Pulmonary artery endothelial cell (primary cell): Measurements from ENCODE around the gene TJP2. TPM values are rescaled to one million over a fixed set of nuclear protein-coding genes. Genes with fewer than 3 reads are reported as not detected.
A peak's percentile ranks its signal among the peaks of the same experiment; 100 is the strongest.
"Not testable (repeated sequence)": the region's sequence is repeated elsewhere in the genome, so short reads cannot be mapped to it uniquely, and the experiment has no call there.

Experiments used
- DNase-seq: peaks from one replicate; pipeline ENCODE4 v3.0.0-alpha.2; 2011; ENCODE audit warnings: low read depth, low spot score
- total RNA-seq: library from RNA; depleted of rRNA; stranded (reverse); fragments of >200 nt; gene quantifications from 2 replicates; pipeline ENCODE4 v1.2.3, GENCODE V29; 2014

TJP2 gene
- total RNA-seq, 1 donor from 2014 or later = 243 TPM

- DNase-seq = no peak
These were observed 15.6 kb upstream of the TJP2 start for GRCh38 chr9:69158471-69158870.

- not testable (repeated sequence) for DNase-seq
These were observed 9.5 kb upstream of the TJP2 start for GRCh38 chr9:69164573-69164972.

GRCh38 chr9:69165581-69165980, 8.5 kb upstream of the TJP2 start:
- no peak for DNase-seq

DNA sequence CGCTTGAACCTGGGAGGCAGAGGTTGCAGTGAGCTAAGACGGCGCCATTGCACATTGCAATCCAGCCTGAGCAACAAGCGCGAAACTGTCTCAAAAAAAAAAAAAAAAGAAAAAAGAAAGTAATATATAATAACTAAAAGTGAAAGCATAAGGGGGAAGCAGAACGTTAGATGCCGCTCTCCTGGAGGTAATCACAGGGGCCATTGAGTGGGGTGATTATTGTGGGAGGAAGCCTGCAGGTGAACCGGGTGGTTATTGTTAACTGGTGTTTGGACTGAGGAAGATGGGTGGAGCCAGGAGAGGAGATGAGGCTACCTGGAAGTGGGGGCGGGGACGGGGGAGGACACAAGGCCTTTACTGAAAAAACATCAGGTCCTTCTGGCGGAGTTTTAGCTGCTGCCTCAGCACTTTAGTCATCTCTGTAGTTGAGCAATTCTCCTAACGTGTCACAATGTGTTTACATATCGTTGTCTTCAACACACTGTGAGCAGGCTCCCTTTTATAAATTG, 5.3 kb upstream of the TJP2 start:
- no peak for DNase-seq

DNA sequence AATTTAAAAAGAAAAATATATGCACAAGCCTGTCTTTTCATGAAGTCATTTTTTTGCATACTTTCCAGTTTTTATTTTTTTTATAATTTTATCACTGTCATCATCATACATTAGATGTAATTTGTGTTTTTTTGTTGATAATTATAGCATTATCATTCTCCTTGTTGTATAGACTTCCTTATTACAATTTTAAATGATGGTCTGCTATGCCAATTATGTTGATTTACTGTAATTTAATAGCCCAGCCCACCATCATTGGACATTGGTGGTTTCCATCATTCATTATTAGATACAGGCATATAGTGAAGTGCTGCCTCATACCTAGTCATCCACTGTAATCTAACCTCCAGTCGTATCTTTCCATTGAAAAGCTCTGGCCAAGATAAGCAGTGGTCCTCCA, 3.8 kb upstream of the TJP2 start:
- no peak for DNase-seq

DNA sequence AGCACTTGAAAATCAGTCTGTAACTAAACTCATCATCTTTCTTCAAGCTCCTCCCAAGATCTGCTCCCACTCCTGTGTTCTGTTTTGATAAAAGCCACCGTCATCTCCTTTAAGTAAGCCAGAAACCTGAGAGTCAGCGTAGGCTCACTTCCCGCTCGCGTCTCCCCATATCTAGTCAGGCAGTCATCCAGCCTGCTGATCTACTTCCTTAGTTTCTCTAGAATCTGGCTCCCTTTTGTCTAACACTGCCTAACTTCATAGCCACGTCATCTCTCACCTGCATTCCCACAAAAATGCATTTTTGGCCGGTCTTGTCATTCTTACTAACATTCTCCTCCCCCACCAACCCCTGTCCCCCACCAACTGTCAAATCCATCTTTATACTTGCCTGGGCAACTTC, 3.0 kb upstream of the TJP2 start:
- DNase-seq = peak; percentile 80

GRCh38 chr9:69171517-69171916, 2.6 kb upstream of the TJP2 start:
- no peak for DNase-seq

- DNase-seq = no peak
These were observed 1.2 kb upstream of the TJP2 start for GRCh38 chr9:69172895-69173294.

- no peak for DNase-seq
These were observed 583 bp upstream of the TJP2 start for GRCh38 chr9:69173497-69173890.

DNA sequence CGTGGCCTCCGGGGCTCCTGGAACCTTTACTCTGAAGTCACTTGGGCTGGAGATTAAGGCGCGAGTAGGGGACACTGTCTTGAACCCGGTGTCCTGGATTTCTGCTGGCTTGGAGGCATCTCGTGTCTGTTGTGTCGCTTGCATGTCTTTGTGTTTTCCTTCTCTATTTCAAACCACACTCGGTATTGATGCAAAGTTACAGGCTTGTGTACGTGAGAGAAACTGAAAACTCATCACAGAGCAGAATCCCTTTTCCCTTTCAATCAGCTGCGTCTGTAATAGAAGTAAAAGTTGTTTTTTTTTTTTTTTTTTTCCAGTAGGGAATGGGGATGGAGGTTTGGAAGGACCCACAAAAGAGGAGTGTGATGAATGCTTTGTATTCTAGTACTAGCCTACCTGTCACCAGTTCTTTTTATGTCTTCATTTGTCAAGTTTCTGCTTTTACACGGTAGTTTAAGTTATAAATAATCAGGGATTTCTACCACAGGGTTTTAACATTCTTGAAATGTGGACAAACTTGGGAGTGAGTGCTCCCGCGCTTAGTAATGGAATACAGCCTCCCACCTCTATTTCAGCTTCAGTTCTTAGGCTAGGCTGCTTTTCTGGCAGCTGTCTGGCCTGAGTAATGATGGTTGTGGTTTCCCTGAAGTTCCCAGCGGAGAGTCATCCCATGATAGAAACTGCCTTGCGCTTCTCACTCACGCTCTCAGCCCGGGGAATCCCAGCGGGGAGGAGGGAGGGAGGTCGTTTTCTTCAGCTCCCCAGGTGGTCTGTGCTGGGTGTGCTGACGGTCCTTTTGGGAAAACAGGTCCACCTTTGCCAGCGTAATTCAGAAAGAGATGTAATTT, 763 bp downstream of the TJP2 start:
- peak; percentile 60 for DNase-seq

DNA sequence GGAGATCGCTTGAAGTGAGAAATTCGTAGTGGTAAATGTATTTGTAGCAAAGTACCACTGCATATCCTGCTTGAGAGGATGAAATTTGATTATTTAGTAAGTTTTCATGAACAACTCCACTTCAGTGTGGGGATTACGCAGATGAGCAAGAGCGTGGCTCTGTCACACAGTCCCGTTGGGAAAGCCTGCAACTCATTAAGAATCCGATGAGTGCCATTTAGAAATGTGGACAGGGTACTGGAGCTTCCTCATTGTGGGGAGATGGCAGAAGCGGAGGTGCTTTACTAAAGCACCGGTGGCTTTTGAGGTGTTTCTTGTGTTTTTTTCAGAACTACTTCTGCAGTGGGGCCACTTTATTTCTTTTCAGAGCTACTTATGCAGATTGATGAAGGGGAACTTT, 1.4 kb downstream of the TJP2 start:
- no peak for DNase-seq

- no peak for DNase-seq
These were observed 2.5 kb downstream of the TJP2 start for GRCh38 chr9:69176471-69177171.

GRCh38 chr9:69178583-69179011, 4.5 kb downstream of the TJP2 start:
- DNase-seq = no peak

- DNase-seq = no peak
These were observed 5.0 kb downstream of the TJP2 start for GRCh38 chr9:69179037-69179436.

DNA sequence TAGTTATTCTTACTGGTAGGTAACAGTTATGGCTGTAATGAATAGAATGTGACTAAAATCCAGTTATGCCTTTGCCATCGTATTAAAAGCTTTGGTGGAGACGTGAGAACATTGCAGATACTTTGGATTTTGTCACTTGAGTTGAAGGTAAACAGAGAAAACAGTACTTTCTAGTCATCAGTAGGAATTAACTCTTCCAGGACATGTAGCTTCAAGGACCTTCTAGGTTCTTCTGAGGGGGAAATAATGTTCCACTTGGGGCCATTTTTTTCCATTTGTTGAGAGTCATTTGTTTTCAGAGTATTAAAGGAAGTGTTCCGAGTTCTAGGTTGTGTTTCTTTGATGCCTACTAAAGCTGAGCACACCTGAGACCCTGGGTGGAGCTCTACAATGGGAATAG, 6.1 kb downstream of the TJP2 start:
- DNase-seq = no peak

GRCh38 chr9:69180670-69181069, 6.6 kb downstream of the TJP2 start:
- peak; percentile 98 for DNase-seq

GRCh38 chr9:69181908-69182353, 7.9 kb downstream of the TJP2 start:
- DNase-seq = no peak

- no peak for DNase-seq
These were observed 10.2 kb downstream of the TJP2 start for GRCh38 chr9:69184266-69184665.

DNA sequence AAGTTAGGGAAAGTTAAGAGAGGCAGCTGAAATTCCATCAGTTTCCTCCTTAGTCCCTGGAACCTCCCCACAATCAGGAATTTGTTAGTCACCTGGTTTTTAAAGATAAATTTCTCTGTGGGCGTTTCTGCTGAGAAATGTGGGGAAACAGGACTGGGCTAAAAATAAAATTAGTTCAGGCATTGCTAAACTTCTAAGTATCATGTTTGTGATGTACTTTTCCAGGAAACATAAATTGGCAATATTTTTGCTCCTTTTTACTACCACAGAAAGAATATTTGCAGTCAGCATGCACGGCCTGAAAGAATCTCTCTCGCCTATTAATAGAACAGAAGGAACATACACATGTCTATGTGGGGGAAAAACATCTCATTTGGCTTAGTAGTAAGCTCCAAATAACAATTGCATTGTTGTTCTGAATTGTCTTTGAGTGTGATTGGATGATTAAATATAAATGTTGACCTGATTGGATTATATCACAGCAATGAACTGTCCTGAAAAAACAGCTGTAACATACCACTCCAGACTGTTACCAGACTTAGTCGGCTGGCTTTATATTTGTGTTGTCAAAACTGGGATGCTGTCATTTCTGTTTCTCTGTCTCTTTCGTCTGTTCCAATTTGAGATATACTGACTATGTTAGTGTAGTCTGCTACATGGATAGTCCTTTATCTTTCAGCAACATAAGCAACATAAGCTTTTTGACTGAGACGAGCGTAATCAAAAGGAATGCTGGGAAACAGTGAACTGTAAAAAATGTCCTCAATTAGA, 12.9 kb downstream of the TJP2 start:
- DNase-seq = no peak

GRCh38 chr9:69188975-69189374, 14.9 kb downstream of the TJP2 start:
- DNase-seq = no peak

DNA sequence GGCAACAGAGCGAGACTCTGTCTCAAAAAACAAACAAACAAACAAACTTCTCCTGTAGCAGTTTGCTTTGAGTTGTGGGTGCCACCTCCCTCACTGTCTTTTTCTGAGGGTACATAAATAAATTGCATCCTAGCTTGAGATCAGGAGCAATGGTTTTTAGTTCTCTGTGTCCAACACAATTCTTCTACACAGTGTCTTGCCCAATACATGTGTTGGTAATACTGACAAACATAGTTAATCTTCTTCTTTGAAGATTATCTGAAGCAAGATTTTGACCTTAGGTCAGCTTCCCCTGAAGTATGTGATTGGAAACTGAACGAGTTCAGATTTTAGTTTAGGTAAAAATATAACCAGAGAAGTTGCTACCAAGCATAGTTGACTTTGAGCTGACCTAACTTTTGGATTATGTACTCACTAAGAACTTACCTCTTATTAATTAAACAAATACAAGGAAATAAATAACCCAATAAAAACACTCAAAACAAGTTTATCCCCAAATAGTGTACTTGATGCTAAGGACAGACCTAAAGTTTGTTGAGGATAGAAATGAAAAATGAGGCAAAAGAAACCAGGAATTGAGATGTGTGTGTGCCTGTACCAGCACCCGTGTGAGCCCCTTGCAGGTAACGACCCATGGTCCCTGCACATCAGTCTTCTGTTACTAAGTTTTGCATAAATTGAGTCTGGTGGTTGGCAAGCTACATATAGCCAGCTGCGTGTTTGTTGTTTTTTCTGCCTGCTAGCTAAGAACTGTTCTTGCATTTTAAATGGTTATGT, 16.2 kb downstream of the TJP2 start:
- DNase-seq = no peak
